H1 (cell line): ENCODE results near the gene OBSCN. TPM values are rescaled to one million over a fixed set of nuclear protein-coding genes. Genes with fewer than 3 reads are reported as not detected.

Source experiments
- NRF1 ChIP-seq: IDR thresholded peaks from 2 replicates; pipeline ENCODE4 v1.6.1; 2011; ENCODE audit warnings: mild to moderate bottlenecking, low read depth, low read length, improper control_type of control experiment
- SIN3A ChIP-seq, 2 experiments: IDR thresholded peaks in 1 of 2; conservative IDR thresholded peaks in 1 of 2; 2 replicates each; pipeline ENCODE4 v1.6.1; 2011 to 2012; ENCODE audit warnings: low read length in 2 of 2, improper control_type of control experiment in 1 of 2, low read depth in 1 of 2, mild to moderate bottlenecking in 1 of 2
- polyA plus RNA-seq, 7 experiments: library from polyadenylated mRNA; depleted of rRNA in 3 of 7; stranded (reverse) in 5 of 7; unstranded in 2 of 7; fragments of >200 nt in 5 of 7; fragments of 200-250 nt in 2 of 7; gene quantifications; 1 replicate in 5 of 7; 2 replicates in 1 of 7; 4 replicates in 1 of 7; pipeline versions ENCODE4 v1.2.1 to v1.2.3, GENCODE V29; 2011 to 2013; ENCODE audit warnings: missing spikeins in 2 of 7, mixed read lengths in 2 of 7
- total RNA-seq: library from RNA; stranded (reverse); fragmentation: NEBNext Ultra II Directional; extraction: Animal tissue kit (Norgen Biotek cat#: 25700); gene quantifications from 2 replicates; pipeline ENCODE4 v1.2.1, GENCODE V29; 2021

Gene OBSCN
- total and polyA plus RNA-seq, 2 of the 8 experiments (the other 6 are each of a cell fraction or from before 2014, with no cell fraction given): 7.5 to 28.4 TPM

- TF ChIP-seq NRF1 (no peak), SIN3A (conservative IDR thresholded peaks at IDR 0.05 in 1 of 2, IDR thresholded peaks at IDR 0.05 in 1 of 2; ENCODE audit: low read depth in 1 of 2, low read length in 2 of 2) (no peak)
These were observed 125.9 kb downstream of the OBSCN start (continued) for GRCh38 chr1:228333739-228334115.
